Measurements from ENCODE around the gene RCN2.

RCN2 gene

DNA sequence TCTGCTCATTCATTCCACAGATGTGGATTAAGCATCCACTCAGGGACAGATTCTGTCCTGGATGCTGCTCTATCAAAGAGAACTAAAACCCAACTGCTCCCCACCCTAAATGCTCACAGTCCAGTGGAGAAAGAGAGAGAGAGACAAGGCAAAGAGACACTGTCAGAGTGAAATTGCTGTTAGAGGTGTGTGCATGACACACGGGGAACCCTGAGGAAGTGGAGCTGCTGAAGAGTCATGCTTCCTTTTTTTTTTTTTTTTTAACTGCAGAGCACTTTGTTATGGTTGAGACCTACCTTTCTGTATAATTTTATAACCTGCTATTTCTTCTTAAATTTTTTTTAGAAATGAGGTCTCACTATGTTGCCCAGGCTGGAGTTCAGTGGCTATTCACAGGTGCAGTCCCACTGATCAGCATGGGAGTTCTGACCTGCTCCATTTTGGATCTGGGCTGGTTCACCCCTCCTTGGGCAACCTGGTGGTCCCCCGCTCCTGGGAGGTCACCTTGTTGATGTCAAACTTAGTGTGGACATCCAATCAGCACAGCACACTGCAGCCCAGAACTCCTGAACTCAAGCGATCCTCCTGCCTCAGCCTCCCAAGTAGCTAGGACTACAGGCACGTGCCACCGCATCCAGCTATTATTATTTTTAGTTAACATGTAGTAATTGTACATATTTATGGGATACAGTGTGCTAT lies 45.2 kb downstream of the RCN2 start:
- no peak for DNase-seq

- no peak for DNase-seq
Measured at GRCh38 chr15:76978522-76979330, 47.2 kb downstream of the RCN2 start.

DNA sequence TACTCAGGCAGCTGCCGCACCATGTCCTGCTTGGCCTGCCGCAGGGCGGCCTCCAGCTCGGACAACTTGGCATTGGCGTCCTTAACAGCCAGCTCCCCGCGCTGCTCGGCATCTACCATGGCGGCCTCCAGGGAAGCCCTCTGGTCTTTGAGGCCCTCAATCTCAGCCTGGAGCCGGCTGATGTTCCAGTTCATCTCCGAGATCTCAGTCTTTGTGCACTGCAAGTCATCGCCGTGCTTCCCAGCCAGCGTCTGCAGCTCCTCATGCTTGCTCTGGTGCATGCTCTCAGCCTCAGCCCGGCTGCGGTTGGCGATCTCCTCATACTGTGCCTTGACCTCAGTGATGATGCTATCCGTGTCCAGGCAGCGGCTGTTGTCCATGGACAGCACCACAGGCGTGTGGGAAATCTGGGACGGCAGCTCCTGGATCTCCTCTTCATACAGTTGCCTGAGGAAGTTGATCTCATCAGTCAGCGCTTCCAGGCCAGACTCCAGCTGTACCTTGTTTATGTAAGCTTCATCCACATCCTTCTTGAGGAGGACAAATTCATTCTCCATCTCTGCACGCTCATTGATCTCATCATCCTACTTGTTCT lies 47.9 kb downstream of the RCN2 start:
- no peak for DNase-seq

GRCh38 chr15:76979996-76980520 lies 48.5 kb downstream of the RCN2 start:
- no peak for DNase-seq

GRCh38 chr15:76982356-76982755 lies 50.8 kb downstream of the RCN2 start:
- DNase-seq, result no peak

- no peak for DNase-seq
Measured at GRCh38 chr15:76982756-76983155, 51.2 kb downstream of the RCN2 start.

DNA sequence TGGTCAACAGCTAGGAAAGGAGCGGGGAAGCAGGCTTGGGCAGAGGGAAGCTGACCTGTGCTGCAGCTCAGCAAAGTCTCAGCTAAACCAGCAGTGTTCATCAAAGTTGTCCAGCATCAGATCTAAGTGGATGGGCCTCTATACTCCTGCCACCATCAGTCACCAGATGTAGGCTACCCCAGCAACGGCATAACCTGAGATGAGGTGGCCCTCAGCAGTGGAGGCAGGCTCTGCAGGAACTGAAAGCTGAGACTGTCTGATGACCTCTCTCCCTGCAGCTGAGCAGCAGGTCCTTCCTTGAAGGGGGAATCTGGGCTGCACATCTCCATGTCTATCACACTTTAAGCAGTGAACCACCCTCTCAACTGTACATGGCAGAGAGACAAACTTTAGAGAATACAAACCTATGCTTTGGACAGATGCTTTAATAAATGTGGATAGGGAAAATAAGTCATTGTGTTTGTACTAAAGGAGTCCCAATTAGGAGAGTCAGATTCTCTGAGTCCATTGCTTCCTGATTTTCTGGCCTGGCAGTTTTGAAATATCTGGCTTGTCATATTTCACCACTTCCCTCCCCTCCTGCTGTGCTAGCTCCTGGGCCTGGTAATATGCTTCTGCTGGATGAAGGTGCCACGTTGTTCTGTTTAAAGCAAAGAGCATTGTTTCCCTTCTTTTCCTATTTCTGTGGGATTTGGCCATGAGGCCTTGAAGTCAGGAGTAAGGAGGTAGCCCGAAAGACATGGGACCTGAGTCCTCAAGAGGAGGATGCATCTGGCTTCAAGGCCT lies 52.2 kb downstream of the RCN2 start:
- no peak for DNase-seq

- no peak for DNase-seq
Measured at GRCh38 chr15:76986743-76987142, 55.2 kb downstream of the RCN2 start.

- DNase-seq, result no peak
Measured at GRCh38 chr15:76987276-76987675, 55.7 kb downstream of the RCN2 start.

DNA sequence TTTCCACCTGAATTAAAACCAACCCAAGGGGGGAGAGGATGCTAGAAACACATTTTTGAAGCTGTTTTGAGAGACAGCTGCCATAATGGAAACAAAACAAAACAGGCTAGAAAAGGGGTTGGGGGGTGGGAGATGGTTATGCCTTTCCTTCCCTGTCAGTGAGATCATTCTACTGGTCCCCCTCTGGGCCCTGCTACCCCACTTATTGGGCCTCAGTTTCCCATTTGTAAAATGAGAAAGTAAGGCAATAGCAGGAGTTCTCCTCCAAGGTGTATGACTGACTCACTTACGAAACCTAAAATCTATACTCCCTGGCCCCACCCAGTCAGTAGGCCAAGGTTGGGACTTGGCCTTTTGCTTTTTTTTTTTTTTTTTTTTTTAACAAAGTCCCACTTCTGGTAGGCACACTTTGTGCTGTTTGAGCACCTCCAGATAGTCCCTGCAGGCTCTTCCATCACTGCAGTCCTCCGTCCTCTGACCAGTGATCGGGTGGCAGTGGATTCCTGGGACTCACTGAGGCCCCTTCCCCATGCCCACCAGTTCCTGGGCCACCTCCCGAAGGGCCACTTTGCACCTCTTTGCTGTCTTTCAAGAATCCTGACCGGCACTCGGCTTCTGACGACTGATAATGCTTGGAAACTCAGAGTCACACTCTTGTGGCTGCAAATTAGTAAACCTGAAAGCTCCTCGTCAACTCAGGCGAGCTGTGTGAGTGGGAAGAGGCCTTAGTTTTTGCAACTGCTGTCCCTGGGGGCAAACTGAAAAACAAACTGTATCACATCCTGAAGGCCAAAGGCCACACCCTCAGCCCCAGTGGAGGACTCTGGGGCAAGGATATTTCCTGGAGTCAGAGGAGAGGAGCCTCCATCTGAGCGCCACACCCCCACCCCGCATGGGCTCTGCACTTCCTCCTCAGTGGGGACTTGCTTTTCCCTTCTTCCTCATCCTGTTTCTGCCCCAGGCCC lies 56.6 kb downstream of the RCN2 start:
- DNase-seq, result no peak

GRCh38 chr15:76988867-76989780 lies 57.6 kb downstream of the RCN2 start:
- DNase-seq, result no peak

DNA sequence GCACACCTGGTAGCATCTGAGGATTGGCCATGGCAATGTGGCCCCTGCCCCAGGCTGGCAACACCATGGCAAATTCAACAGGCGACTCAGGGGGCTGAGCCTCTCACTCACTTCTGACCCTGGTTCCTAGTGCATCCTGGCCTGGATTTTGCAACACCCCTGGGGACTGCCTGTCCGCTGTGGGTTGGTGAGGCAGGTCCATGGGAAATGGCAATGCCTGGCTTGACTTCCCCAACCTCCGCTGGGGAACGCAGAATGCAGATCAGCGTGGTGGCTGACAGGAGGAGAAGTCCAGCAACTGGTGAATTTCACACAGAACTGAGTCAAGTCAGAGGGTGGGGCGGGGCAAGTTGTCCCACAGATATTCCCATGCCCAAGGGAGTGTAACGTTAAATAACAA lies 59.5 kb downstream of the RCN2 start:
- no peak for DNase-seq

- DNase-seq, result no peak
Measured at GRCh38 chr15:76991741-76992645, 60.4 kb downstream of the RCN2 start.

- no peak for DNase-seq
Measured at GRCh38 chr15:76993114-76993725, 61.7 kb downstream of the RCN2 start.

DNA sequence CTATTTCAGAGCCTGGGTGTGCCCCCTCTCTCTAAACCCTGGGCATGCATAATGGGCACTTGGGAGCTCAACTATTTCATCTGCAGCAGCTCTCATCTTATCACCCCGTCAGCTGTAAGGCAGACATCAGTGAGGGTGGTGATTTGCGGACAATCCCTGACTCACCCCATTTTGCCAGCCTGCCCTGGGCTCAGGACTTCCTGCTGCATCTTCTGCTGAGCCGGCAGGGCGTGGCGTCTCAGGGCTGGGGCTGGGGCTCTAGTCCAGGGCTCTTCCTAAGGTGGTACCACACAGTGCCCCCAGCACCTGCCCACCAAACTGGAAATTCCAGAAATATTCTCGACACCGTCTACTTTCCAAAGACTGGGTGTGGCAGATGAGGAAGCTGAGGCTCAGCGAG lies 62.5 kb downstream of the RCN2 start:
- DNase-seq, result no peak

GRCh38 chr15:76994496-76994895 lies 62.9 kb downstream of the RCN2 start:
- no peak for DNase-seq

GRCh38 chr15:76994971-76995945 lies 63.7 kb downstream of the RCN2 start, which contains the start of gene PSTPIP1:
Gene PSTPIP1 (plus strand): TSS chr15:76995126. CDS start chr15:76995574, 448 bp downstream.
- DNase-seq, result no peak

DNA sequence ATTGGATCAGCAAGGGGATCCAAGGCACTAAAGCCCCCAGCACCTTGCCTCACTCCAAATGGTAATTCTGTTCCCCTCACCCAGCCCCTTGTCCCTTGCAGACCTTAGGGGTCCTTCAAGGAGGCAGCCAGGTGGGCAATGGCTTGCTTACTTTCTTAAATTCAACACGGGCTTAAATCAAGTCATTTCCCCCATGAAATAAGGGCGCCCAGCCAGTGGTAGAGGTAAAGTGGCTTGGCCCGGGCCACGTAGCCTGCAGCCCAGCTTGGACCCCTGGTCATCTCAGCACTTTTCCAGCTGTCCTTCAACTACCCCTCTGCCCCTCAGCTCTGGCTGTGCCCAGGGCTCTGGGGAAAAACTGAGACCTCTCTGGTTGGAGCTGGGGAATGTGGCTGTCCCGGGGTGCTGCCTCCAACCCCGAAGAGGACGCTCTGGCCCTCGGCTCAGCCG lies 64.6 kb downstream of the RCN2 start:
- DNase-seq, result no peak

All from amniotic stem cell (primary cell).